Stimulated activated CD8-positive, alpha-beta memory T cell treated with anti-CD3 and anti-CD28 coated beads, Interleukin-12 subunit alpha, Interleukin-12 subunit beta, amount 100 ng/mL, for 1 hour (primary cell): ENCODE data around the gene OR2T2.
"Not testable (repeated sequence)": the region's sequence is repeated elsewhere in the genome, so short reads cannot be mapped to it uniquely, and the experiment has no call there.

Experiments used
- DNase-seq: peaks from one replicate; pipeline ENCODE4 v3.0.0-alpha.2; 2020; ENCODE audit warnings: low read depth

Gene OR2T2

GRCh38 chr1:248445399-248445798 lies at the start of gene OR2T2:
OR2T2 (plus strand) TSS chr1:248445637; CDS start chr1:248452798, 7,161 bp downstream.
- DNase-seq = not testable (repeated sequence)

GRCh38 chr1:248402748-248403147 lies 42.7 kb upstream of the OR2T2 start, which contains the start of gene OR2T1:
OR2T1 (plus strand) TSS chr1:248403048; CDS start chr1:248406148, 3,100 bp downstream.
- no peak for DNase-seq

GRCh38 chr1:248404024-248404423 lies 41.4 kb upstream of the OR2T2 start:
- no peak for DNase-seq

- no peak for DNase-seq
These were observed 38.4 kb upstream of the OR2T2 start for GRCh38 chr1:248406721-248407692.

- no peak for DNase-seq
These were observed 29.2 kb upstream of the OR2T2 start for GRCh38 chr1:248416226-248416625.

GRCh38 chr1:248417854-248418253 lies 27.6 kb upstream of the OR2T2 start:
- DNase-seq = no peak

- DNase-seq = no peak
These were observed 24.1 kb upstream of the OR2T2 start for GRCh38 chr1:248421384-248421783.

GRCh38 chr1:248427526-248428191 lies 17.8 kb upstream of the OR2T2 start:
- DNase-seq = not testable (repeated sequence)

GRCh38 chr1:248428192-248428533 lies 17.3 kb upstream of the OR2T2 start:
- DNase-seq = not testable (repeated sequence)

GRCh38 chr1:248431683-248432082 lies 13.8 kb upstream of the OR2T2 start:
- not testable (repeated sequence) for DNase-seq

GRCh38 chr1:248432201-248432600 lies 13.2 kb upstream of the OR2T2 start:
- not testable (repeated sequence) for DNase-seq

GRCh38 chr1:248433811-248434415 lies 11.5 kb upstream of the OR2T2 start:
- DNase-seq = not testable (repeated sequence)

GRCh38 chr1:248434913-248435312 lies 10.5 kb upstream of the OR2T2 start:
- not testable (repeated sequence) for DNase-seq

- DNase-seq = not testable (repeated sequence)
These were observed 9.1 kb upstream of the OR2T2 start for GRCh38 chr1:248436303-248436702.

- not testable (repeated sequence) for DNase-seq
These were observed 6.8 kb upstream of the OR2T2 start for GRCh38 chr1:248438668-248439067.

- not testable (repeated sequence) for DNase-seq
These were observed 6.2 kb upstream of the OR2T2 start for GRCh38 chr1:248439283-248439682.

- DNase-seq = not testable (repeated sequence)
These were observed 2.7 kb upstream of the OR2T2 start for GRCh38 chr1:248442500-248443277.

- DNase-seq = not testable (repeated sequence)
These were observed 834 bp upstream of the OR2T2 start for GRCh38 chr1:248444603-248445002.

- not testable (repeated sequence) for DNase-seq
These were observed 3.1 kb downstream of the OR2T2 start for GRCh38 chr1:248448409-248449074.

- DNase-seq = not testable (repeated sequence)
These were observed 4.5 kb downstream of the OR2T2 start for GRCh38 chr1:248449821-248450465.
